B cell (primary cell): ENCODE data around the gene TNFRSF1B. TPM values are rescaled to one million over a fixed set of nuclear protein-coding genes. Genes with fewer than 3 reads are reported as not detected.
"Not testable (repeated sequence)": the region's sequence is repeated elsewhere in the genome, so short reads cannot be mapped to it uniquely, and the experiment has no call there.

ENCODE experiments used
- ATAC-seq: fragments of 200-7000 bp; cut with Tn5 transposase; one replicate; pipeline ENCODE4 v1.10.0; 2021; ENCODE audit warnings: low read depth, mild to moderate bottlenecking, moderate number of reproducible peaks, moderate library complexity
- CTCF ChIA-PET: fragments of 350-600 bp; sonication (Branson Sonifier 250); formaldehyde crosslinking; loops from one replicate; lab custom pipeline; 2021; ENCODE audit warnings: antibody characterized with exemption, inconsistent platforms; lab: Charles Lee
- POLR2A ChIA-PET: fragments of 350-600 bp; sonication (Branson Sonifier 250); formaldehyde crosslinking; loops from one replicate; lab custom pipeline; 2021; ENCODE audit warnings: antibody characterized with exemption; lab: Charles Lee
- DNase-seq: peaks from one replicate; pipeline ENCODE4 v3.0.0; 2013
- H2AFZ ChIP-seq: 2 replicates; pipeline ENCODE4 v1.6.1; 2012; ENCODE audit warnings: mild to moderate bottlenecking, low read depth, low read length; ENCODE audit not compliant: insufficient read depth, poor library complexity, severe bottlenecking
- H3K27ac ChIP-seq, 2 donors: 1 replicate in 1 of 2; 2 replicates in 1 of 2; pipeline ENCODE4 v1.5.1; 2012 to 2013; ENCODE audit warnings: low read length in 2 of 2, mild to moderate bottlenecking in 2 of 2, moderate library complexity in 1 of 2
- H3K27me3 ChIP-seq, 4 experiments: fragments of 200-600 bp in 1 of 4; sonication (generic) in 1 of 4; replicated peaks in 1 of 4; 1 replicate in 2 of 4; 2 replicates in 2 of 4; pipeline versions ENCODE4 v1.6.1 to v1.7.0; 2013 to 2016; ENCODE audit warnings: low read length in 3 of 4, mild to moderate bottlenecking in 2 of 4, mixed read lengths in 1 of 4, moderate library complexity in 1 of 4; ENCODE audit not compliant: insufficient read depth in 4 of 4, control insufficient read depth in 3 of 4; ENCODE audit errors: control extremely low read depth in 1 of 4
- H3K36me3 ChIP-seq, 2 experiments: replicated peaks in 1 of 2; 1 replicate in 1 of 2; 2 replicates in 1 of 2; pipeline versions ENCODE4 v1.6.1 to v1.7.1; 2013; ENCODE audit warnings: low read length in 1 of 2; ENCODE audit not compliant: insufficient read depth in 2 of 2, control insufficient read depth in 1 of 2; ENCODE audit errors: control extremely low read depth in 1 of 2, extremely low read depth in 1 of 2
- H3K4me1 ChIP-seq, 2 donors: fragments of 200-600 bp in 1 of 2; sonication (generic) in 1 of 2; 1 replicate in 1 of 2; 2 replicates in 1 of 2; pipeline versions ENCODE4 v1.5.1 to v1.6.1; 2013 to 2017; ENCODE audit warnings: low read length in 2 of 2; ENCODE audit not compliant: control insufficient read depth in 2 of 2, insufficient read depth in 2 of 2
- H3K4me2 ChIP-seq: replicated peaks from 2 replicates; pipeline ENCODE3; 2012; ENCODE audit warnings: mild to moderate bottlenecking, low read depth, low read length; ENCODE audit not compliant: poor library complexity, severe bottlenecking
- H3K4me3 ChIP-seq, 5 experiments: fragments of 200-600 bp in 1 of 5; sonication (generic) in 1 of 5; 1 replicate in 3 of 5; 2 replicates in 2 of 5; pipeline versions ENCODE4 v1.5.1 to v1.7.0; 2011 to 2016; ENCODE audit warnings: low read length in 4 of 5, mild to moderate bottlenecking in 4 of 5, low read depth in 2 of 5, control low read depth in 1 of 5, moderate library complexity in 1 of 5; ENCODE audit not compliant: insufficient read depth in 1 of 5; ENCODE audit errors: control extremely low read depth in 1 of 5, extremely low read depth in 1 of 5
- H3K79me2 ChIP-seq: fragments of 200-600 bp; sonication (generic); one replicate; pipeline ENCODE4 v1.6.0; 2016; ENCODE audit warnings: low read length; ENCODE audit not compliant: control insufficient read depth, insufficient read depth
- H3K9ac ChIP-seq: fragments of 200-600 bp; sonication (generic); 2 replicates; pipeline ENCODE4 v1.6.1; 2017; ENCODE audit warnings: mild to moderate bottlenecking, low read length, moderate library complexity
- H3K9me3 ChIP-seq, 3 donors: one replicate each; pipeline versions ENCODE4 v1.6.1 to v1.7.1; 2013; ENCODE audit warnings: low read length in 2 of 3; ENCODE audit not compliant: control insufficient read depth in 2 of 3, insufficient read depth in 1 of 3; ENCODE audit errors: control extremely low read depth in 1 of 3
- H4K20me1 ChIP-seq: 2 replicates; pipeline ENCODE4 v1.6.0; 2012; ENCODE audit warnings: mild to moderate bottlenecking, low read length; ENCODE audit not compliant: insufficient read depth, control insufficient read depth, poor library complexity, severe bottlenecking
- H3K27ac Mint-ChIP-seq: one replicate; pipeline ENCODE4 v1.8.0; 2021; ENCODE audit warnings: mixed read lengths
- H3K27me3 Mint-ChIP-seq: one replicate; pipeline ENCODE4 v1.8.0; 2021; ENCODE audit warnings: mixed read lengths
- H3K4me1 Mint-ChIP-seq: one replicate; pipeline ENCODE4 v1.8.0; 2021; ENCODE audit warnings: mixed read lengths
- H3K4me3 Mint-ChIP-seq: one replicate; pipeline ENCODE4 v1.8.0; 2021; ENCODE audit warnings: mixed read lengths
- H3K9me3 Mint-ChIP-seq: one replicate; pipeline ENCODE4 v1.8.0; 2022; ENCODE audit warnings: mixed read lengths; ENCODE audit not compliant: insufficient read depth
- EZH2 ChIP-seq: IDR thresholded peaks from 2 replicates; pipeline ENCODE4 v1.6.1; 2012; ENCODE audit warnings: borderline replicate concordance, low read depth, mild to moderate bottlenecking, moderate library complexity, low read length; ENCODE audit not compliant: insufficient read depth, poor library complexity, severe bottlenecking
- WGBS: methylation state at CpG from one replicate; pipeline ENCODE4 v1.1.5; 2013; ENCODE audit warnings: missing lambda C conversion rate; ENCODE audit not compliant: insufficient coverage; 5-methylcytosine and 5-hydroxymethylcytosine counted together
- intact Hi-C: fragments of 100-400 bp; cut with micrococcal nuclease; formaldehyde crosslinking; loops from one replicate; pipeline ENCODE4 v1.10.0; 2022
- polyA plus RNA-seq: library from polyadenylated mRNA; depleted of rRNA; stranded (reverse); fragments of >200 nt; gene quantifications from 2 replicates; pipeline ENCODE4 v1.2.3, GENCODE V29; 2012
- total RNA-seq, 2 donors: library from RNA; stranded (reverse); fragments of 120-200 nt in 1 of 2; gene quantifications; 1 replicate in 1 of 2; 2 replicates in 1 of 2; pipeline versions ENCODE4 v1.2.3 to v1.2.4, GENCODE V29; 2013 to 2022
- TF ChIP-seq, protein P1 (sequence below): fragments of 200-600 bp; IDR thresholded peaks from one replicate; pipeline ENCODE4 v1.8.0; 2022; ENCODE audit warnings: antibody characterized with exemption, mild to moderate bottlenecking

Gene TNFRSF1B
- total and polyA plus RNA-seq, 2 donors (not counting 1 experiment from before 2014, with no cell fraction given): 37.7 to 99.4 TPM

DNA sequence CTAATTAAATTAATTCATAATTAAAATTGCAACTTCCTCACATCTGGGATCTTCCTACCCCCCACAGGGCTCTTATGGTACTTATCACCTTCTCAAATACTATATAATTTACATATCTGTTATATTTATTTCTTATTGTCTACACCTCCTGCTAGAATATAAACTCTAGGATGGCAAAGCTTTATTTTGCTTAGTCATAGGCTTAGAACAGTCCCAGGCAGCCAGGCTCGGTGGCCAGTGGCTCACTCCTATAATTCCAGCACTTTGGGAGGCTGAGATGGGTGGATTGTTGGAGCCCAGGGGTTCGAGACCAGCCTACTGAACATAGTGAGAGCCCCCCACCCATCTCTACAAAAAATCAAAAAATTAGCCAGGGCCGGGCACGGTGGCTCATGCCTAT, 53.0 kb downstream of the TNFRSF1B start:
- H3K9me3 Mint-ChIP-seq: peaks cover 6% of the 10 kb centered on the region
- no peak overlapping the region for H3K4me3 ChIP-seq
- no peaks in the 10 kb centered on the region for H3K79me2 ChIP-seq
- H3K4me1 ChIP-seq: peaks cover 0 to 3% of the 10 kb centered on the region in 2 donors
- H3K27me3 ChIP-seq: peaks cover 0 to 12% (median 0%) of the 10 kb centered on the region in 4 experiments
- no peak overlapping the region for H3K4me2 ChIP-seq
- no peaks in the 10 kb centered on the region for H3K4me1 Mint-ChIP-seq
- H3K36me3 ChIP-seq: no peaks in the 10 kb centered on the region
- H3K27ac ChIP-seq: no peak overlapping the region
- WGBS: 100% methylated on average over 2 of the region's 4 CpGs
- intact Hi-C loops: no loop called here
- no peak overlapping the region for H2AFZ ChIP-seq
- no peak for TF ChIP-seq EZH2
- TF ChIP-seq, protein P1, sequence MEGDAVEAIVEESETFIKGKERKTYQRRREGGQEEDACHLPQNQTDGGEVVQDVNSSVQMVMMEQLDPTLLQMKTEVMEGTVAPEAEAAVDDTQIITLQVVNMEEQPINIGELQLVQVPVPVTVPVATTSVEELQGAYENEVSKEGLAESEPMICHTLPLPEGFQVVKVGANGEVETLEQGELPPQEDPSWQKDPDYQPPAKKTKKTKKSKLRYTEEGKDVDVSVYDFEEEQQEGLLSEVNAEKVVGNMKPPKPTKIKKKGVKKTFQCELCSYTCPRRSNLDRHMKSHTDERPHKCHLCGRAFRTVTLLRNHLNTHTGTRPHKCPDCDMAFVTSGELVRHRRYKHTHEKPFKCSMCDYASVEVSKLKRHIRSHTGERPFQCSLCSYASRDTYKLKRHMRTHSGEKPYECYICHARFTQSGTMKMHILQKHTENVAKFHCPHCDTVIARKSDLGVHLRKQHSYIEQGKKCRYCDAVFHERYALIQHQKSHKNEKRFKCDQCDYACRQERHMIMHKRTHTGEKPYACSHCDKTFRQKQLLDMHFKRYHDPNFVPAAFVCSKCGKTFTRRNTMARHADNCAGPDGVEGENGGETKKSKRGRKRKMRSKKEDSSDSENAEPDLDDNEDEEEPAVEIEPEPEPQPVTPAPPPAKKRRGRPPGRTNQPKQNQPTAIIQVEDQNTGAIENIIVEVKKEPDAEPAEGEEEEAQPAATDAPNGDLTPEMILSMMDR: no peak
- H3K4me3 Mint-ChIP-seq: no peak overlapping the region
- H3K27ac Mint-ChIP-seq: no peak overlapping the region
- H3K9me3 ChIP-seq: peaks cover 0 to 23% (median 8%) of the 10 kb centered on the region in 3 donors
- ATAC-seq: no peak
- no peak for DNase-seq
- H4K20me1 ChIP-seq: no peaks in the 10 kb centered on the region
- ChIA-PET POLR2A (no interaction called here), CTCF (interaction anchor here (1.7 to 3.6 kb wide), 2 partner anchors 10 kb away, joined by 8 to 16 read pairs; no protein-coding TSS in a partner anchor)
- no peak overlapping the region for H3K9ac ChIP-seq
- H3K27me3 Mint-ChIP-seq: peaks cover 4% of the 10 kb centered on the region

DNA sequence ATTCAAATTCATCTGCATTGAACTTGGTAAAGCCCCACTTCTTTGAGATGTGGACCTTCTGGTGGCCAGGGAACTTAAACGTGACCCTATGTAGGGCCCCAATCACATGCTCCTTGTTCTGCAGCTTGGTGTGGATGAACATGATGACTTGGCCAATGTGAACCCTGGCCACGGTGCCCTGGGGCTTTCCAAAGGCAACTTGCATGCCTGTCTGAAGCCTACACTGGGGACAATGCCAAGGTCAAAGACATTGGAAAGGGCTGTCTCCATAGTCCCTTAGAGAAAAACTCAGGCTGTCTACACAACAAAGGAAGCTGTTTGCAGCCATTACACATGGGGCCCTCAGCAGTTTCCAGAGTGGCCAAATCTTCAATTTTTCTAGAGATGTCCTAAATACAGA, 54.1 kb downstream of the TNFRSF1B start:
- no peak for TF ChIP-seq EZH2
- TF ChIP-seq, protein P1: no peak
- ATAC-seq (no peak), DNase-seq (no peak)
- Histone ChIP-seq H3K4me3 (no peak overlapping the region), H2AFZ (no peak overlapping the region), H4K20me1 (no peaks in the 10 kb centered on the region), H3K79me2 (no peaks in the 10 kb centered on the region), H3K9ac (no peak overlapping the region), H3K27ac (no peak overlapping the region), H3K27me3 (peaks cover 0 to 7% (median 0%) of the 10 kb centered on the region in 4 experiments), H3K36me3 (no peaks in the 10 kb centered on the region), H3K4me2 (no peak overlapping the region), H3K4me1 (peaks cover 0 to 3% of the 10 kb centered on the region in 2 donors), H3K9me3 (peaks cover 0 to 14% (median 8%) of the 10 kb centered on the region in 3 donors)
- CTCF ChIA-PET: interaction anchor here (0.9 to 3.6 kb wide), 3 partner anchors 11 to 96 kb away, joined by 3 to 16 read pairs (median 3); no protein-coding TSS in a partner anchor
- POLR2A ChIA-PET: no interaction called here
- intact Hi-C loops: no loop called here
- Mint-ChIP-seq H3K9me3 (peaks cover 6% of the 10 kb centered on the region), H3K27me3 (peaks cover 4% of the 10 kb centered on the region), H3K27ac (no peak overlapping the region), H3K4me3 (no peak overlapping the region), H3K4me1 (no peaks in the 10 kb centered on the region)
- 87% methylated on average over 2 of the region's 2 CpGs for WGBS

DNA sequence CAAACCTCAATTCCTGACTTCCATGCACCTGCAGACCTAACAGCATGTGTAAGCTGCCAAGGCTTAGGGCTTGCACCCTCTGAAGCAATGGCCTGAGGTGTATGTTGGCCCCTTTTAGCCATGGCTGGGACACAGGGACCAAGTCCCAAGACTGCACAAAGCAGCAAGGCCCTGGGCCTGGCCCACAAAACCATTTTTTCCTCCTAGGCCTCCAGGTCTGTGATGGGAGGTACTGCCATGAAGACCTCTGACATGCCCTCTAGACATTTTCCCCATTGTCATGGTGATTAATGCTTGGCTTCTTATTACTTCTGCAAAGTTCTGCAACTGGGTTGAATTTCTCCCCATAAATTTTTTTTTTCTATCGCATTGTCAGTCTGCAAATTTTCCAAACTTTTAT, 55.9 kb downstream of the TNFRSF1B start:
- H2AFZ ChIP-seq, H3K27me3 ChIP-seq, H4K20me1 ChIP-seq, H3K9me3 Mint-ChIP-seq, POLR2A ChIA-PET, H3K4me1 ChIP-seq, H3K4me2 ChIP-seq, H3K4me3 ChIP-seq, H3K27me3 Mint-ChIP-seq, intact Hi-C loops, H3K27ac Mint-ChIP-seq, H3K9ac ChIP-seq, H3K27ac ChIP-seq, H3K36me3 ChIP-seq, H3K4me3 Mint-ChIP-seq, H3K4me1 Mint-ChIP-seq, H3K79me2 ChIP-seq, DNase-seq, ATAC-seq: not testable (repeated sequence)
- CTCF ChIA-PET: interaction anchor here (1.1 to 3.6 kb wide), 2 partner anchors 13 to 98 kb away, joined by 3 to 16 read pairs; no protein-coding TSS in a partner anchor
- H3K9me3 ChIP-seq: peaks cover 0 to 12% (median 8%) of the 10 kb centered on the region in 3 donors
- 86% methylated on average over 1 of the region's 1 CpG for WGBS
